HG03558 (cell line): ENCODE data around the gene FLOT1.
"Not testable (repeated sequence)": the region's sequence is repeated elsewhere in the genome, so short reads cannot be mapped to it uniquely, and the experiment has no call there.

Source experiments
- ATAC-seq: cut with Tn5 transposase; IDR thresholded peaks from one replicate; pipeline ENCODE4 v1.9.1; 2021; ENCODE audit warnings: moderate number of reproducible peaks; ENCODE audit not compliant: unreplicated experiment; ENCODE audit errors: extremely low read depth

The FLOT1 gene

DNA sequence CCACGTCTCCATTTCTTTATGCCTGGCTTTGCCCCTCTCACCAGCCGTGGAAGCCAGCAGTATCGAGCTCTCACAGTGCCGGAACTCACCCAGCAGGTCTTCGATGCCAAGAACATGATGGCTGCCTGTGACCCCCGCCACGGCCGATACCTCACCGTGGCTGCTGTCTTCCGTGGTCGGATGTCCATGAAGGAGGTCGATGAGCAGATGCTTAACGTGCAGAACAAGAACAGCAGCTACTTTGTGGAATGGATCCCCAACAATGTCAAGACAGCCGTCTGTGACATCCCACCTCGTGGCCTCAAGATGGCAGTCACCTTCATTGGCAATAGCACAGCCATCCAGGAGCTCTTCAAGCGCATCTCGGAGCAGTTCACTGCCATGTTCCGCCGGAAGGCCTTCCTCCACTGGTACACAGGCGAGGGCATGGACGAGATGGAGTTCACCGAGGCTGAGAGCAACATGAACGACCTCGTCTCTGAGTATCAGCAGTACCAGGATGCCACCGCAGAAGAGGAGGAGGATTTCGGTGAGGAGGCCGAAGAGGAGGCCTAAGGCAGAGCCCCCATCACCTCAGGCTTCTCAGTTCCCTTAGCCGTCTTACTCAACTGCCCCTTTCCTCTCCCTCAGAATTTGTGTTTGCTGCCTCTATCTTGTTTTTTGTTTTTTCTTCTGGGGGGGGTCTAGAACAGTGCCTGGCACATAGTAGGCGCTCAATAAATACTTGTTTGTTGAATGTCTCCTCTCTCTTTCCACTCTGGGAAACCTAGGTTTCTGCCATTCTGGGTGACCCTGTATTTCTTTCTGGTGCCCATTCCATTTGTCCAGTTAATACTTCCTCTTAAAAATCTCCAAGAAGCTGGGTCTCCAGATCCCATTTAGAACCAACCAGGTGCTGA lies 18.4 kb downstream of the FLOT1 start:
- not testable (repeated sequence) for ATAC-seq

DNA sequence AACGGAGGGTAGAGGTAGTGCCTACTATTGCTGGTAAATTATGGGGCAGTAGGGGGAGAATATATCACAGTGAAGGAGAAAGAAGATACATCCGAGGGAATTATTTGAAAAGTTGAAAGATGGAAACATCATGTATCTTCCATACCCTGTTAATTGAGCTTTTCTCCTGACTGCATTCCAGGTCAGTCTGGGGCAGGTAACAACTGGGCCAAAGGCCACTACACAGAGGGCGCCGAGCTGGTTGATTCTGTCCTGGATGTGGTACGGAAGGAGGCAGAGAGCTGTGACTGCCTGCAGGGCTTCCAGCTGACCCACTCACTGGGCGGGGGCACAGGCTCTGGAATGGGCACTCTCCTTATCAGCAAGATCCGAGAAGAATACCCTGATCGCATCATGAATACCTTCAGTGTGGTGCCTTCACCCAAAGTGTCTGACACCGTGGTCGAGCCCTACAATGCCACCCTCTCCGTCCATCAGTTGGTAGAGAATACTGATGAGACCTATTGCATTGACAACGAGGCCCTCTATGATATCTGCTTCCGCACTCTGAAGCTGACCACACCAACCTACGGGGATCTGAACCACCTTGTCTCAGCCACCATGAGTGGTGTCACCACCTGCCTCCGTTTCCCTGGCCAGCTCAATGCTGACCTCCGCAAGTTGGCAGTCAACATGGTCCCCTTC lies 19.2 kb downstream of the FLOT1 start:
- not testable (repeated sequence) for ATAC-seq

DNA sequence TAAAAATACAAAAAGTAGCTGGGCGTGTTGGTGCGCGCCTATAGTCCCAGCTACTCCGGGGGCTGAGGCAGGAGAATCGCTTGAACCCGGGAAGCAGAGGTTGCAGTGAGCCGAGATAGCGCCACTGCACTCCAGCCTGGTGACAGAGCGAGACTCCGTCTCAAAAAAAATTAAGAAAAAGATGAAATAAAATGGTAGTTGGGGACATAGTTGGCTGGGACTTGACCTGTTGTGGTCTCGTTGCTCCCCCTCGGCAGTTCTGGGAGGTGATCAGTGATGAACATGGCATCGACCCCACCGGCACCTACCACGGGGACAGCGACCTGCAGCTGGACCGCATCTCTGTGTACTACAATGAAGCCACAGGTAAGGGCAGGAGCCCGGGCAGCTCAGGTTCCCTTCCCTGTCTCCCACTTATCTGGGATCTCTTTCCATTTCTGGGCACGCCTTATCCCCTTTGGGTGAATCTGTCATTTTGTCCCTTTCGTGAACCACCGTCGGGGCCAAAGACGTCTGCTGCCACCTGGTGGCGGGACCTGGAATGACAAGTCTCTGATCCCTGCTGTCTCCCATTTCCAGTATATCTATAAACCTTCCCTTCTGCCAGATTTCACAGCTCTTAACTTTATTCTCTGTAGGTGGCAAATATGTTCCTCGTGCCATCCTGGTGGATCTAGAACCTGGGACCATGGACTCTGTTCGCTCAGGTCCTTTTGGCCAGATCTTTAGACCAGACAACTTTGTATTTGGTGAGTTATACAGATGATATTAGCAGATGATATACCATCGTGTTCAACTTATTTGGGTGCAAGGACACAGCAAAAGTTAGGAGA lies 20.0 kb downstream of the FLOT1 start:
- no peak for ATAC-seq

DNA sequence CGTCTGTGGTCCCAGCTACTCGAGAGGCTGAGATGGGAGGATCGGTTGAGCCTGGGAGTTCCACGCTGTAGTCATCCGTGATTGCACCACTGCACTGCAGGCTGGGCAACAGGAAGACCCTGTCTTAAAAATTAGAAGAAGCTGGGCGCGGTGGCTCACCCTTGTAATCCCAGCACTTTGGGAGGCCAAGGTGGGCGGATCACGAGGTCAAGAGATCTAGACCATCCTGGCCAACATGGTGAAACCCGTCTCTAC lies 20.5 kb downstream of the FLOT1 start:
- ATAC-seq = not testable (repeated sequence)

DNA sequence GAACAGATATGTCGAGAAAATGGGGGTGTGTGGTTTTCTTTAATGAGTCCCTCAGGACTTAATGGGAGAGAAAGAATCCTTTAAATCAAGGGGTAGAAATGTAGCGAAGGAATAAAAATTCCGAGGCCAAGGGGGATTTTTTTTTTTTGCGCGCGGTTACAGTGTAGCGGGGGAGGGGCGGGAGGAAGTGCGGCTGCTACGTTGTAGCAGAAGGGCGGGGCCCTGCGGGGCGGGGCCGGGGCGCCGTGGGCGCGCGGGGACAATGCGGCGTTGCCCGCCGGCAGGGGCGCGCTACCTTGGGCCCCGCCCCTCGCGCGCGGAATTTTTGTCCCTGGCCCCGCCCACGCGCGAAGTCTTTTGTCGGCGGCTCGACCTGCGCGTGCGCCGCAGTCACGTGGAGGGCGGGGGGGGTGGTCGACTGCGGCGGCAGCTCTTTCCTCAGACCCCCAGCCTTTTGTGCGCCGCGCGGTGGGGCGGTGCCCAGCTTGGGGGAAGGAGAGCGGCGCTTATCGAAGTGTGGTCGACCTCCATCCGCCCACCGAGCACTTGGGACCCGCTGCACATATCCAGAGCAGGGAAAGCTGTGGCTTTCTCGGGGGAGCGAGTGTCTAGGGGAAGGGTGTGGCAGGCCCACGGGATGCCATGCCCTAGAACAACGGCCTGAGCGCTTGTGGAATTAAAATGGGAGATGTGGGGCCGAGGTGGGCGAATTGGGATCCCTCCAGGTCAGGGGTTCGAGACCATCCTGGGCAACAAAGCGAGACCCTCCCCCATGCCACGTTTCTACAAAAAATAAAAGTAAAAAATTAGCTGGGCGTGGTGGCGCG lies 21.1 kb downstream of the FLOT1 start:
- no peak for ATAC-seq

DNA sequence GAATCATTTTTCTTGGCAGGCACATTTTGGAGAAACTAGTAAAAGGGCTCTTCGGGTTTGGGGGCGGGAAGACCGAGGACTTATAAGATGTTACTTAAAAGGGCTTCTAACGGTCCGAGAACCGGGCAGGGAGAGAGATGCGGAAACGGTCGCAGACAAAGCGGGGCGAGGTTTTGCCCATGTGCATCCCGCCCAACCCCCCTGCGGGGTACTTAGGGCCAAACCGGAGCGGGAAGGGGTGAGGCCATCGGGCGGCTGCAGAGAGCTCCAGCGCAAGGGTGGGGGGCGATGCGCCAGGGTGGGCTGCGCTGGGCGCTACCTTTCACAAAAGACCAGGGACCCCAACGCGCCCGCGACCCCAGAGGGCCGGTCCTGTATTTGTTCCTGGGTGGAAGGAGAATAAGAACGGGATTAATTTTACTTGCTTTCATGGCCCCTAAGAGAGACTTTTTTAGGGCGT lies 21.7 kb downstream of the FLOT1 start:
- ATAC-seq = no peak

DNA sequence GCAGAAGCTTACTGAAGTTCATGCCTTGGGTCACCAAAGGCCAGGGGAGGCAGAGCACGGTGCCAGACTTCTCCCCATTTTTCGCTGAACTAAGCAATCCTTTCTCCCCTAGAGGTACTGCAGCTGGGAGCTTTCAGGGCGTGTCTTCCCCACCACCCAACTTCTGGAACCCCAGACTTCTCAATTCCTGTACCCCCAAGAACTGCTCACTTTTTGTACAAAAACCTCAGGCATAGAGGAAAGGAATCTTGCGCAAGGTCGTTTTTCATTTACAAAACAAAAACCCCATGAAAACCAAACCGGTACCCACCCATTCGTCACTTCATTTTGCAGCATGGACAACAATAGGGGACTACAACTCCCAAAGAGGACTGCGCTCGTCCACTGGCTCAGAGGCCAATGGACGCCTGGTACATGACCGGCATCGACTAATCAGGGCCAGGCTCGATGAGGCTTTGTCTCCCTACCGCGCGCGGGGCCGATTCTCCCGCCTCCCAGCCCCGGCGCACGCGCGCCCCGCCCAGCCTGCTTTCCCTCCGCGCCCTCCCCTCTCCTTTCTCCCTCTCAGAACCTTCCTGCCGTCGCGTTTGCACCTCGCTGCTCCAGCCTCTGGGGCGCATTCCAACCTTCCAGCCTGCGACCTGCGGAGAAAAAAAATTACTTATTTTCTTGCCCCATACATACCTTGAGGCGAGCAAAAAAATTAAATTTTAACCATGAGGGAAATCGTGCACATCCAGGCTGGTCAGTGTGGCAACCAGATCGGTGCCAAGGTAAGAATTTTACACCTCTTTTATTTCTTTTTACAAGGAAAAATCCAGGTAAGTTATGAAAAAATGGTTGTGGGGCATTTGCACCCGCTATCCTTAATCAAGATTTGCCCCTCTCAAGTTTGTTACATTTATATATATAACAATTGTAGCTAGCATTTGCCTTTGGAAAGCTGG lies 22.4 kb downstream of the FLOT1 start, which contains the start of gene TUBB:
TSS of gene TUBB (plus strand) at position 562 of the 947 bp plus-strand sequence. CDS start at position 717, 155 bp downstream.
- no peak for ATAC-seq

DNA sequence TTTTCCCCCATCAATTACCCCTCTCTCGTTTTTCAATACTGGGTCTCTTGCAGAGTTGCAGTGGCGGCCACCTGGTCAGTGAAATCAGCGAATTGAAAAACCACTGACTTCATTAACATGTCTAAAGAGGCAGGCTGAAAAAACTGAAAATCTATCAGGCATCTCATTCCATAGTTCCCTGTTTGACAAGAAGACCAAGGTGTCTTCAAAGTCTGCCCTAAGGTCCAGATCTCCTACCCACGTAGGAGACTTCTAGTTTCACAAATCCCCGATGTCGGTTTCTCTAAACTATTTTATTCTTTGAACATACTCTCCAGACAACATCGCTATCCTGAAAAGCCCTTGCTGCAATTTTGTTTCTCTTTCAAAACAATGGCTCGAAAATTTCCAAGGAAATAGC lies 23.1 kb downstream of the FLOT1 start:
- no peak for ATAC-seq

DNA sequence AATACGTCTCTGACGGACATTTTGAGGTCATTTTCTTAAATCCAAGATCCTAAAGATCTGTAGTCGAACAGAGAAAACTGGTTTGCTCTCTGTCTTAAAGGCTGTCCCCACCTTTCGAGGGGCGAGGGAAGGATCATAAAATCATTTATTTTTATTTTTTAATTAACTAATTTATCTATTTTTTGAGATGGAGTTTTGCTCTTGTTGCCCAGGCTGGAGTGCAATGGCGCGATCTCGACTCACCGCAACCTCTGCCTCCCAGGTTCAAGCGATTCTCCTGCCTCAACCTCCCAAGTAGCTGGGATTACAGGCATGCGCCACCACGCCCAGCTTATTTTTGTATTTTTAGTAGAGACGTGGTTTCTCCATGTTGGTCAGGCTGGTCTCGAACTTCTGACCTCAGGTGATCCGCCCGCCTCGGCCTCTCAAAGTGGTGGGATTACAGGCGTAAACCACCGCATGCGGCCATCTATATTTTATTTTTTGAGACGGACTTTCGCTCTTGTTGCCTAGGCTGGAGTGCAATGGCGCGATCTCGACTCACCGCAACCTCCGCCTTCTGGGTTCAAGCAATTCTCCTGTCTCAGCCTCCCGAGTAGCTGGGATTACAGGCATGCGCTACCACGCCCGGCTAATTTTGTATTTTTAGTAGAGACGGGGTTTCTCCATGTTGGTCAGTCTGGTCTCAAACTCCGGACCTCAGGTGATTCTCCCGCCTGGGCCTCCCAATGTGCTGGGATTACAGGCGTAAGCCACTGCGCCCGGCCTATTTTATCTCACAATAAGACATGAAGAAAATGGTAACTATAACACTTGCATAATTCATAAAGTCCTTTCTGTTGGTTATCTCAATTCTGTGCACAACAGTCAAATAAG lies 24.4 kb downstream of the FLOT1 start:
- not testable (repeated sequence) for ATAC-seq

DNA sequence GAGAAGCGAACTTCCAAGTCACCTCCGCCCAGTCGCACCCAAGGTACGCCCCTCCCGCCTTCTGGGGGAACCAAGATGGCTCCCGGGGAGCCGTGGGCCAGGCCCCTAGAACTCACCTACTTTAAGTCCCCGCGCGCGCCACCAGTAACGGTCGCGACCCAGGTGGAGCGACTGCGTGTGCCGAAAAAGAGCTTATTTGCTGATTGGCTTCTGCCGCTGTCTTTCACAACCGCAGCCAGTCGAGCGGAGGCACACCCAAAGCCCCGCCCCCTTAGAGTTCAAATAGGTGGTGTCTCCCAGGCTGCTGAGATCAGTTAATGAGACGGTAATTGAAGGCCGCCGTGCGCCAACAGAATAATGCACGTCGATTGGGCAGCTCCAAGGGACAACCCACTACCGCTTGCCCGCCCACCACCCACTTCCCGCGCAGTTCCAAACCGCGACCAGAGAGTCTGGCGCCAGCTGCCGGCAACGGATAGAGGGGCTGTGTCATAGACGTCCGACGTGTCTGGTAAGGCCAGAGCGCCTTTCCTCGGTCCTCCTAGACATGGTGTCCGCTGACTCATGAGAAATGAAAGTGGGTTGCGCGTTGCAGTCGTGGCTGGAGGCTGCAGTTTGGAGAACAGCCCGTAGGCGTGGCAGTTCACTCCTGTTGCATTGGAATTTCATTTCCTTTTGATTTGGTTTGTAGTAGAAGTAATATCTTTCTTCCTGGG lies 25.2 kb downstream of the FLOT1 start, which contains the start of gene MDC1:
TSS of gene MDC1 (minus strand) at position 153 of the 716 bp plus-strand sequence. CDS start 2,106 bp downstream, outside the sequence.
- peak; percentile 34 for ATAC-seq

DNA sequence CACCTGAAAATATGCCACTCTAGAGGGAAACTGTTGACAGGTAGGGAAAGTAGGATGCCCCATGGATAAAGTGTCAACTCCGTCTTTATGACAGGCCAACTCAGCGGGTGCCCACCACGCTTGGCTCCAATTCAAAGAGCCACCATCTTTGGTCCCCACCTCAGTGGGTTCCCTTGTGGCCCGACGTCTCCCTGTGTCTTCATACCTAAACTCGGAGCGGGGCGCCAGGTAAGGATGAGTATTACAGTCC lies 25.7 kb downstream of the FLOT1 start:
- no peak for ATAC-seq

DNA sequence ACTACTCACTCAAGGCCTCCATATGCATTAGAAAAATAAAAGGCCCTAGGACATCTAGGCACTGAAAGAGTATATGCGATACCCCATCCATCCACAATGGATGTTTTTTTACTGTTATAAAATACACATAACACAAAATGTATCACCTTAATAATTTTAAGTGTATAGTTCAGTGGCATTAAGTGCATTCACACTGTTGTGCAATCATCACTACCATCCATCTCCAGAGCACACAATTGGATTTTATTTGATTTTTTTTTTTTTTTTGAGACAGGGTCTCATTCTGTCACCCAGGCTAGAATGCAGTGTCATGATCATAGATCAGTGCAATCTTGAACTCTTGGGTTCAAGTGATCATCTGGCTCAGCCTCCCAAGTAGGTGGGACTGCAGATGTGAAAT lies 28.2 kb downstream of the FLOT1 start:
- ATAC-seq = no peak

DNA sequence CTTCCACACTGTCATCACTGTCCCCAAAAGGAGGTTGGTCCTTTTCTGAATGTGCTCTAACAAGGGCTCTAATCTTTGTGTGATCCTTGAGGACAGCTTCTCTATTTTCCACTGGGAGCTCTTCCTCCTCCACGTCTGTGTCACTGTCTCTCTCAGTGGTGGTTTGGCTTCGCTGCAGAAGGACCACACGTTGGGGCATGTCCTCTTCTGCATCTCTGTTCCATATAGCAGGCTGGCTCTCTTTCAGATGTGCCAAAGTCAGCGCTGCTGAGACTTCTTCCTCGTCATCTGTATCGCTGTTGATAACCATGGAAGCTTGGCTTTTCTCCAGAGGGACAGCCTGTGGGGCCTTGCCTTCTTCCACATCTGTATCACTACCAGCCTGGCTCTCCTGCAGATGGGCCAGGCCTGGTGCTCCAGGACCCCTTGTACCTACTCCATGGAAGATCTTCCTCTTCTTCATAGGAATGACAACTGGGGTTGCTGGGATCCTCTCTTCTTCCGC lies 30.0 kb downstream of the FLOT1 start:
- ATAC-seq = no peak

DNA sequence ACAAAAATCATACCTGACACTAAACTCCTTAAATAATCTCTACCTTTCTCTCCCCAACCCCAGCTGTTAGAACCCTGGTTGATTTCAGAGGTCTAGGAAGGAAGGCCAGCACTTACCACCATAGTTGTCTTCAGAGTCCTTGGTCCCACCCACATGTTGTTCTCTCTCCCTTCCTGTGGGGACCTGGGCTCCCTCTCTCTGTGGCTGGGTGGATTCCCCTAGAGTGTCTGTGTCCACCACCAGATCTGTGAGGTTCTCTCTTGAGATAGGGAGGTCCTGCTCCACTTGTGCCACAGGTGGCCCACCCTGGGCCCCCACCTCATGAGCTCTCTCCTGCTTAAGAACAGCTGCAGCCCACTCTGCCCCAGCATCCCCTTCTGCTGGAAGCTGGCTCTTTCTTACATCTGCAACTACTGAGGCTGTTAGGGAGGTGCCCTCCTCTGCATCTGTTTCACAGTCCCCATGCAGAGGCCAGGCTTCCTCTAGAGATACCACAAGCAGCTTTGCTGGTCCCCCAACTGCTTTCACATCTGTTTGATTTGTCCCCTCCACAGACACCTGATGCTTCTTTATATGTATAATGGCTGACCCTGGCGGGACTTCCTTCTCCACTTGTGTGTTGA lies 30.6 kb downstream of the FLOT1 start:
- no peak for ATAC-seq

DNA sequence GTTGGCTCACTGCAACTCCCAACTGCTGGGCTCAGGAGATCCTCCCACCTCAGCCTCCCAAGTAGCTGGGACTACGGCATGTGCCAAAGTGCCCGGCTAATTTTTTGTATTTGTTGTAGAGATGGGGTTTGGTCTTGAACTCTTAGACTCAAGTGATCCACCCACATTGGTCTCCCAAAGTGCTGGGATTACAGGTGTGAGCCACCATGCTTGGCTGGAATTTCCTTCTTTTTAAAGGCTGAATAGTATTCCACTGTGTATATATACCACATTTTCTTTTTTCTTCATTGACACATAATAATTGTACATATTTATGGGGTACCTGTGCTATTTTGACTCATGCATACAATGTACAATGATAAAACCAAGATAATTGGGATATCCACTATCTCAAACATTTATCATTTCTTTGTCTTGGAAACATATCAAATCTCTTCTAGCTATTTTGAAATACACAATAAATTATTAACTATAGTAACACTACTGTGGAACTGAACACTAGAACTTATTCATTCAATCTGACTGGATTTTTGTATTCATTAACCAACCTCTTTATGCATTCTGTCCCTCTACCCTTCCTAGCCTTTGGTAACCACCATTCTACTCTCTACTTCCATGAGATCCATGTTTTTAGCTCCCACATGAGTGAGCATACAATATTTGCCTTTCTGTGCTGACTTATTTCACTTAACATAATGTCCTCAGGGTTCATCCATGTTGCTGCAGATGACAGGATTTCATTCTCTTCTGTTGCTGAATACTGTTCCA lies 33.2 kb downstream of the FLOT1 start:
- no peak for ATAC-seq

DNA sequence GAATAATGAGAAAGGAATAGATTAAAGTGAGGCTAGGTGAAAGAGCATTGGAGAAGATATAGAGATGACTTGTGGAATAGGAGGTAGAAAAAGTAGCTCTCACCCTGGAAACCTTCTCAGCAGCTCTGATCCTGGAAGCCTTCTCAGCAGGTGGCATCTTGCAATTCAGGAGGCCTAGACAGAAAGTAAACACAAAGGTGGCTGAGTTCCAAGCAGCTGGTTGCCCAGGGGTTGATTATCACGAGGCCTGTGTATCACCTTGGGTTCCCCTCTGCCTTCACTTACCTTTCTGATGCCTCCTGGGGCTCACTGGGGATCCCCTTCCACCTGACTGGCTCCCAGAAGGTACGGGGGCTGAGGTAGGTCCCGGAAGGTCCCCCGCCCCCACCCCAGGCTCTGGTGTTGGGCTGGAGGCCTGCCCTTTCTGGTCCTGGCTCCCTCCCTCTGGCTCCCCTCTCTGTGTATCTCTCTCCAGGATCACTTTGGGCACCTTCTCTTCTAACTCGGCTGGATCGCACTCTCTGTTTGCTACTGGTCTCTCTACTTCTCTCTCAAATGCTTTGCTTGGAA lies 35.1 kb downstream of the FLOT1 start:
- ATAC-seq = no peak
